Fibroblast of the aortic adventitia (primary cell): ENCODE results near the gene DCST1. TPM values are rescaled to one million over a fixed set of nuclear protein-coding genes. Genes with fewer than 3 reads are reported as not detected.

ENCODE experiments used
- DNase-seq: peaks from one replicate; pipeline ENCODE4 v3.0.0-alpha.2; 2010; ENCODE audit warnings: low read depth
- H3K4me3 ChIP-seq: 2 replicates; pipeline ENCODE4 v1.5.1; 2011; ENCODE audit warnings: low read depth, mild to moderate bottlenecking, control low read depth, low read length, moderate library complexity
- total RNA-seq: library from RNA; depleted of rRNA; stranded (reverse); fragments of >200 nt; gene quantifications from 2 replicates; pipeline ENCODE4 v1.2.3, GENCODE V29; 2012; ENCODE audit warnings: low replicate concordance
- TF ChIP-seq, protein P1 (sequence below): IDR thresholded peaks from 2 replicates; pipeline ENCODE4 v1.5.1; 2011; ENCODE audit warnings: mild to moderate bottlenecking, low read length, control low read depth, inconsistent platforms; ENCODE audit not compliant: insufficient read depth

DCST1 gene
- total RNA-seq, 1 donor: not detected

DNA sequence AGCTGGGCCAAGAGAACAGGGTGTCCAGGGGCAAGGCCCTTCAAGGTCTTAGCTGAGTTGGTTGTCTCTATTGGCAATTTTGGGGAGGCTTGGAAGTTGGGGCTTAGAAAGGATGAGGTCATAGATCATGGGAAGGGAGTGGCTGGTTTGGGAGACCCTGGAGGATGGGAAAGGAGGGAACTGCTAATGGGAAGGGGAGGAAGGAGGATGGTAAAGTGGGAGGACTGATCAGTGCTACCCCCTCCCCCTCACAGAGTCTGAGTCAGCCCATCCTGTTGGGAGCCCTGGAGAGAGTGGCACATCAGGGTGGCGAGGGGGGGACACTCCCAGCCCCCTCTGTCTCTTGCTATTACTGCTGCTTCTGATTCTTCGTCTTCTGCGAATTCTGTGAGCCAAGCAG lies 35.0 kb downstream of the DCST1 start:
- H3K4me3 ChIP-seq: no peak overlapping the region
- DNase-seq: no peak
- TF ChIP-seq, protein P1, sequence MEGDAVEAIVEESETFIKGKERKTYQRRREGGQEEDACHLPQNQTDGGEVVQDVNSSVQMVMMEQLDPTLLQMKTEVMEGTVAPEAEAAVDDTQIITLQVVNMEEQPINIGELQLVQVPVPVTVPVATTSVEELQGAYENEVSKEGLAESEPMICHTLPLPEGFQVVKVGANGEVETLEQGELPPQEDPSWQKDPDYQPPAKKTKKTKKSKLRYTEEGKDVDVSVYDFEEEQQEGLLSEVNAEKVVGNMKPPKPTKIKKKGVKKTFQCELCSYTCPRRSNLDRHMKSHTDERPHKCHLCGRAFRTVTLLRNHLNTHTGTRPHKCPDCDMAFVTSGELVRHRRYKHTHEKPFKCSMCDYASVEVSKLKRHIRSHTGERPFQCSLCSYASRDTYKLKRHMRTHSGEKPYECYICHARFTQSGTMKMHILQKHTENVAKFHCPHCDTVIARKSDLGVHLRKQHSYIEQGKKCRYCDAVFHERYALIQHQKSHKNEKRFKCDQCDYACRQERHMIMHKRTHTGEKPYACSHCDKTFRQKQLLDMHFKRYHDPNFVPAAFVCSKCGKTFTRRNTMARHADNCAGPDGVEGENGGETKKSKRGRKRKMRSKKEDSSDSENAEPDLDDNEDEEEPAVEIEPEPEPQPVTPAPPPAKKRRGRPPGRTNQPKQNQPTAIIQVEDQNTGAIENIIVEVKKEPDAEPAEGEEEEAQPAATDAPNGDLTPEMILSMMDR: no peak

- TF ChIP-seq, protein P1: no peak
- no peak for DNase-seq
- no peak overlapping the region for H3K4me3 ChIP-seq
Observed at GRCh38 chr1:155069551-155070157, 36.0 kb downstream of the DCST1 start.

- DNase-seq: no peak
- no peak overlapping the region for H3K4me3 ChIP-seq
- TF ChIP-seq, protein P1: no peak
Observed at GRCh38 chr1:155070158-155070621, 36.6 kb downstream of the DCST1 start.

- TF ChIP-seq, protein P1: peak; percentile 40
- peak overlapping the region; percentile 54 for H3K4me3 ChIP-seq
- DNase-seq: peak; percentile 59
Observed at GRCh38 chr1:155070721-155071569, 37.3 kb downstream of the DCST1 start.

- TF ChIP-seq, protein P1: no peak
- H3K4me3 ChIP-seq: no peak overlapping the region
- no peak for DNase-seq
Observed at GRCh38 chr1:155071701-155072100, 38.1 kb downstream of the DCST1 start.

- TF ChIP-seq, protein P1: no peak
Observed at GRCh38 chr1:155072531-155073289, 39.1 kb downstream of the DCST1 start.

More at GRCh38 chr1:155072531-155073289, 39.1 kb downstream of the DCST1 start:
- DNase-seq: no peak
- H3K4me3 ChIP-seq: no peak overlapping the region
